Aorta (tissue), 5 donors: ENCODE measurements around the gene YIF1A. TPM values are rescaled to one million over a fixed set of nuclear protein-coding genes. Genes with fewer than 3 reads are reported as not detected.

Experiments
- ATAC-seq: fragments of 200-7000 bp; cut with Tn5 transposase; one replicate; pipeline ENCODE4 v1.9.1; 2022; ENCODE audit warnings: moderate library complexity; ENCODE audit not compliant: low FRiP score
- DNase-seq, 2 donors: peaks; one replicate each; pipeline ENCODE4 v3.0.0-alpha.2; 2020
- H3K27ac ChIP-seq, 2 donors: one replicate each; pipeline ENCODE4 v1.5.1; 2013; ENCODE audit warnings: low read length in 2 of 2, mild to moderate bottlenecking in 2 of 2, moderate library complexity in 2 of 2, control low read depth in 1 of 2, inconsistent platforms in 1 of 2, low read depth in 1 of 2
- H3K27me3 ChIP-seq, 2 donors: one replicate each; pipeline ENCODE4 v1.6.1; 2013; ENCODE audit warnings: control low read depth in 1 of 2, low read length in 1 of 2, mild to moderate bottlenecking in 1 of 2, moderate library complexity in 1 of 2; ENCODE audit not compliant: insufficient read depth in 2 of 2, control insufficient read depth in 1 of 2
- H3K36me3 ChIP-seq, 2 donors: one replicate each; pipeline ENCODE4 v1.6.1; 2013; ENCODE audit warnings: control low read depth in 1 of 2, low read length in 1 of 2, mild to moderate bottlenecking in 1 of 2; ENCODE audit not compliant: insufficient read depth in 2 of 2, control insufficient read depth in 1 of 2
- H3K4me1 ChIP-seq, 2 donors: one replicate each; pipeline ENCODE4 v1.6.1; 2013; ENCODE audit warnings: low read length in 2 of 2, control low read depth in 1 of 2, mild to moderate bottlenecking in 1 of 2, moderate library complexity in 1 of 2; ENCODE audit not compliant: insufficient read depth in 2 of 2, control insufficient read depth in 1 of 2
- H3K4me3 ChIP-seq, 2 donors: one replicate each; pipeline ENCODE4 v1.5.1; 2013; ENCODE audit warnings: low read length in 2 of 2, control low read depth in 1 of 2, mild to moderate bottlenecking in 1 of 2
- H3K9me3 ChIP-seq: one replicate; pipeline ENCODE4 v1.6.1; 2013; ENCODE audit warnings: mild to moderate bottlenecking, low read length; ENCODE audit not compliant: control insufficient read depth
- WGBS, 2 donors: extraction: QIAGEN DNeasy Blood & Tissue Kit; methylation state at CpG; one replicate each; pipeline ENCODE4 v1.1.7; 2013; 5-methylcytosine and 5-hydroxymethylcytosine counted together
- intact Hi-C, 2 donors: fragments of 100-400 bp; cut with DNase I; formaldehyde crosslinking; loops; one replicate each; pipeline versions ENCODE4 v1.14.2 to v1.15.0; 2022
- polyA plus RNA-seq, 2 donors: library from polyadenylated mRNA; stranded (reverse); fragments of 200-250 nt; gene quantifications; one replicate each; pipeline ENCODE4 v1.2.3, GENCODE V29; 2013
- total RNA-seq, 2 donors: library from RNA; stranded (reverse); fragmentation: NEBNext Ultra II Directional; extraction: Animal tissue kit (Norgen Biotek cat#: 25700); gene quantifications; one replicate each; pipeline ENCODE4 v1.2.1, GENCODE V29; 2021
- donor health status: healthy with polysubstance abuse.
- donor health status: Bipolar disorder and iron deficiency.
- donor health status: DM: no; HTN: no; CAD: no.
- donor health status: DM: no; HTN: no; CAD: no.
- donor health status: DM: yes; HTN: yes; CAD: no.

YIF1A gene
- total and polyA plus RNA-seq, 4 donors, result 73.2 to 109 (median 75.8) TPM

DNA sequence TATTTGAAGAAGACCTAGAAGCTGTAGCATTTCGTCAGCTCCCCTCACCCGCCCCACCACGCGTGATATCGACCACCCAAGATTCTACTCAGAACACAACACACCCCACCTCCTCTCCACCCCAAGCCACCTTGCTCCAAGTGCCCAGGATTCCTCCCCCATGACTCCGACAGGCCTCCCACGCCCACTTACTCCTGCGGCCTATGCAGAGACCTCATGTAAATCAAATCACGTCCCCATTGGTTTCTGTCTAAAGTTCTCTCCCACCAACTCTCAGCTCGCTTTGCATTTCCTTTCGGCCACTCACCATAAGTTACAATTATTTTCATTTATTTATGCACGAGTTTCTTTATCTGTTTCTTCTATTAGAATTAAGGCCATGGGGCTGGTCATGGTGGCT is 13.7 kb upstream of the YIF1A start:
- DNase-seq (no peak), ATAC-seq (no peak)
- no peaks in the 10 kb centered on the region for H3K4me1 ChIP-seq
- H3K4me3 ChIP-seq, result no peak overlapping the region
- WGBS, 2 donors, result 86 to 87% methylated on average over 12 of the region's 12 CpGs
- H3K36me3 ChIP-seq, result no peaks in the 10 kb centered on the region
- H3K9me3 ChIP-seq, result no peaks in the 10 kb centered on the region
- intact Hi-C loops, result no loop called here
- no peak overlapping the region for H3K27ac ChIP-seq
- no peaks in the 10 kb centered on the region for H3K27me3 ChIP-seq

DNA sequence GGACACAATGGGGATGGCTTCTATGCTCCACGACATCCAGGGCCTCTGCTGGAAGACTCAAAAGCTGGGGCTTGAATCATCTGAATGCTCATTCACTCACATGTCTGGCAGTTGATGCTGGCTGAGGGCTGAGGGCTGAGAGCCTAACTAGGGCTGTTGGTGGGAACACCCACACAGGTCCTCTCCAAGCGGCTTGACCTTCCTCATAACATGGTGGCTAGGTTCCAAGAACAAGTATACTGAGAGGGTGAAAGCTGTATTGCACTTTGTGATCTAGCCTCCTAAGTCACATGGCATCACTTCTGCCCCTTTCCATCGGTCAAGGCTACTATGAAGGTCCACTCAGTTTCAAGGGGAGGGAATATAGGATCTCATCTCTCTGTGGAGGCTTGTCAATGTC is 10.2 kb upstream of the YIF1A start:
- ATAC-seq, result no peak
- intact Hi-C loops, result no loop called here
- H3K4me3 ChIP-seq, result no peak overlapping the region
- H3K27me3 ChIP-seq, result no peaks in the 10 kb centered on the region
- no peaks in the 10 kb centered on the region for H3K9me3 ChIP-seq
- DNase-seq, result no peak
- H3K4me1 ChIP-seq, result no peaks in the 10 kb centered on the region
- WGBS, 2 donors, result 84% methylated on average over 3 of the region's 3 CpGs
- no peak overlapping the region for H3K27ac ChIP-seq
- no peaks in the 10 kb centered on the region for H3K36me3 ChIP-seq

DNA sequence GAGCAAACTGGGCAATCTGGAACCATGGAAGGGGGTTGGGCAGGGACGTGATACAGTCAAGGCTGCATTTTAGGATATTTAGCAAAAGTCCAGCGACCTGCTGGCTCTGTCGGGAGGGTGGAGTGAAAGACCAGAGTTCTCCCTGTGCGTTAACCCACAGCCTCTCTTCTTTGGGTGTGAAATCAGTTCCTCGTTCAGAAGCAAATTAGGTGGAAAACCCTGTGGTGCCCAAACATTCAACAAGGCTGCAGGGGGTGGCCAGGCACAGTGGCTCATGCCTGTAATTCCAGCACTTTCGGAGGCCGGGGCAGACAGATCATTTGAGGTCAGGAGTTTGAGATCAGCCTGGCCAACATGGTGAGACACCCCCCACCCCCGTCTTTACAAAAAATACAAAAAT is 8.7 kb upstream of the YIF1A start:
- intact Hi-C loops, result no loop called here
- 49 to 54% methylated on average over 8 of the region's 8 CpGs for WGBS, 2 donors
- H3K9me3 ChIP-seq, result no peaks in the 10 kb centered on the region
- no peak overlapping the region for H3K4me3 ChIP-seq
- H3K27me3 ChIP-seq, result no peaks in the 10 kb centered on the region
- H3K36me3 ChIP-seq, result no peaks in the 10 kb centered on the region
- no peak overlapping the region for H3K27ac ChIP-seq
- H3K4me1 ChIP-seq, result no peaks in the 10 kb centered on the region
- DNase-seq (no peak), ATAC-seq (no peak)

DNA sequence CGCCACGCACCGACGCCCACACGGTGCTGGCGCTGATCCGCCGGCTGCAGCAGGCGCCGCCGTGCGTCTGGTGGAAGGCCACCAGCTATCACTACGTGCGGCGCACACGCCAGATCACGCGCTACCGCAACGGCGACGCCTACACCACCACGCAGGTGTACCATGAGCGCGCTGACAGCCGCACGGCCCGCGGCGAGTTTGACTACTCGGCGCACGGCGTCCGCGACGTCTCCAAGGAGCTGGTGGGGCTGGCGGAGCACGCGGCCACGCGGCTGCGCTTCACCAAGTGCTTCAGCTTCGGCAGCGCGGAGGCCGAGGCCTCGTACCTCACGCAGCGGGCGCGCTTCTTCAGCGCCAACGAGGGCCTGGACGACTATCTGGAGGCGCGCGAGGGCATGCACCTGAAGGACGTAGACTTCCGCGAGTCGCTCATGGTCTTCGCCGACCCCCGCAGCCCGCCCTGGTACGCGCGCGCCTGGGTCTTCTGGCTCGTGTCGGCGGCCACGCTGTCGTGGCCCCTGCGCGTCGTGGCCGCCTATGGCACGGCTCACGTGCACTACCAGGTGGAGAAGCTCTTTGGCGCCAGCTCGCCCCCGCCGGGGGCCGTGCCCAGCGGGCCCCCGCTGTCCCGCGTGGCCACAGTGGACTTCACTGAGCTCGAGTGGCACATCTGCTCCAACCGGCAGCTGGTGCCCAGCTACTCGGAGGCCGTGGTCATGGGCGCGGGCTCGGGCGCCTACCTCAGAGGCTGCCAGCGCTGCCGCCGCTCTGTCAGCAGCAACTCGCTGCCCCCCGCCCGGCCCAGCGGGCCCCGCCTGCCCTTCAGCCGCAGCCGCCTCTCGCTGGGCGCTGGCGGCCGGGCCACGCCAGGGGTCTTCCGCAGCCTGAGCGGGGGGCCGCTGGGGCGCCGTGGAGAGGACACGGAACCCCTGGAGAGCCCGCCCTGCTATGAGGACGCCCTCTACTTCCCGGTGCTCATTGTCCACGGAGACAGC is 6.0 kb upstream of the YIF1A start:
- Histone ChIP-seq H3K9me3 (no peaks in the 10 kb centered on the region), H3K27ac (no peak overlapping the region), H3K4me1 (no peaks in the 10 kb centered on the region), H3K27me3 (no peaks in the 10 kb centered on the region), H3K36me3 (no peaks in the 10 kb centered on the region), H3K4me3 (no peak overlapping the region)
- 79 to 81% methylated on average over 112 to 123 of the region's 123 CpGs for WGBS, 2 donors
- ATAC-seq (no peak), DNase-seq (no peak)
- intact Hi-C loops, result no loop called here

DNA sequence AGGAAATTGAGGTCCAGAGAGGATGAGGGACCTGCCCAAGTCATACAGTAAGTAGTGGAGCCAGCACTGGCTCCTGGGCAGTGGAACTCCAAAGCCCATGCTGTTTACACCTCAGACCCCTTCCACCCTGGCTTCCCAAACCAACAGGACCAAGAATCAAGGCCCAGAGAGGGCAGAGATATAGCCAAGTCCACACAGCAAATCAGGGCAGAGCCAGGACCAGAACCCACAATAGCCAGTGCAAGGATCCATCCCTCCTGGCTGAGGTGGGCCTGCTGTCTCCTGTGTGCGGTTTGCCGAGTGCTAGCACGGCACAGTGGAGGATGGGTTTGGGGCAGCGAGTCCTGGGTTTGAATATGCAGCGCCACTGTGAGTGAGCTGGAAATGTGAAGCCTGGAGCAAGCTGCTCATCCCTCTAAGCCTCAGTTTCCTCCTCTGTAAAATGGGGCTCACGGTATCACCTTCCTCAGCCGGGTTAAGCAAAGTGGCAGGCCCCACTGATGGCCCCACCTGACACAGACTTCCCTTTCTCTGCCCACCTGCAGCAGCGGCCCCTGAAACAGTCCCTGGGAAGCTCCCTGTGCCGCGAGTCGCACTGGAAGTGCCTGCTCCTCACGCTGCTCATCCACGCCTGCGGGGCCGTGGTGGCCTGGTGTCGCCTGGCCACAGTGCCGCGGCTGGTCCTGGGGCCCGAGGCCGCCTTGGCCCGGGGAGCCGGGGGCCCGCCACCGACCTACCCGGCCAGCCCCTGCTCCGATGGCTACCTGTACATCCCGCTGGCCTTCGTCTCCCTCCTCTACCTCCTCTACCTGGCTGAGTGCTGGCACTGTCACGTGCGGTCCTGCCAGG is 5.1 kb upstream of the YIF1A start:
- DNase-seq (no peak), ATAC-seq (no peak)
- Histone ChIP-seq H3K4me1 (no peaks in the 10 kb centered on the region), H3K9me3 (no peaks in the 10 kb centered on the region), H3K27me3 (no peaks in the 10 kb centered on the region), H3K4me3 (no peak overlapping the region), H3K36me3 (no peaks in the 10 kb centered on the region), H3K27ac (no peak overlapping the region)
- 82% methylated on average over 29 to 30 of the region's 30 CpGs for WGBS, 2 donors
- intact Hi-C loops, result no loop called here

DNA sequence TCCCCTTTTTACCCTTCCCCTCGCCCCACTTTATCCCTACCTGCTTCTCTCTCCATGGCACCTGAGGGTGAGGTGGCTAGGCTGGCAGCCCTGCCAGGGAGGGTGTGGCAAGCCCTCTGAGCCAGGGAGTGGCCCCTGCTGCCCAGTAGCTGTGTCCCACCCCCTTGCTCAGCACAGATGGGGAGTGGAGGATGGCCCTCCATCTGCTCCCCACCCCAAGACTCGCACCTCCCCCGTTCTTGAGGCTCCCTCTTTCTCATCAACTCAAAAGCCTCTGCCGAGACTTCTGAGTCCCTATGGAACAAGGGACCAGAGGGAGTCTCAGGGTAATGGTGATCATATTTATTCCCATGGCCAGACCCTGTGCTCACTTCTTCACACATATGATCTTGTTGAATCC is 4.4 kb upstream of the YIF1A start:
- no peaks in the 10 kb centered on the region for H3K9me3 ChIP-seq
- intact Hi-C loops, result no loop called here
- no peak overlapping the region for H3K4me3 ChIP-seq
- no peak overlapping the region for H3K27ac ChIP-seq
- ATAC-seq, result no peak
- no peaks in the 10 kb centered on the region for H3K4me1 ChIP-seq
- DNase-seq, result no peak
- 79 to 82% methylated on average over 4 of the region's 4 CpGs for WGBS, 2 donors
- no peaks in the 10 kb centered on the region for H3K36me3 ChIP-seq
- H3K27me3 ChIP-seq, result no peaks in the 10 kb centered on the region

DNA sequence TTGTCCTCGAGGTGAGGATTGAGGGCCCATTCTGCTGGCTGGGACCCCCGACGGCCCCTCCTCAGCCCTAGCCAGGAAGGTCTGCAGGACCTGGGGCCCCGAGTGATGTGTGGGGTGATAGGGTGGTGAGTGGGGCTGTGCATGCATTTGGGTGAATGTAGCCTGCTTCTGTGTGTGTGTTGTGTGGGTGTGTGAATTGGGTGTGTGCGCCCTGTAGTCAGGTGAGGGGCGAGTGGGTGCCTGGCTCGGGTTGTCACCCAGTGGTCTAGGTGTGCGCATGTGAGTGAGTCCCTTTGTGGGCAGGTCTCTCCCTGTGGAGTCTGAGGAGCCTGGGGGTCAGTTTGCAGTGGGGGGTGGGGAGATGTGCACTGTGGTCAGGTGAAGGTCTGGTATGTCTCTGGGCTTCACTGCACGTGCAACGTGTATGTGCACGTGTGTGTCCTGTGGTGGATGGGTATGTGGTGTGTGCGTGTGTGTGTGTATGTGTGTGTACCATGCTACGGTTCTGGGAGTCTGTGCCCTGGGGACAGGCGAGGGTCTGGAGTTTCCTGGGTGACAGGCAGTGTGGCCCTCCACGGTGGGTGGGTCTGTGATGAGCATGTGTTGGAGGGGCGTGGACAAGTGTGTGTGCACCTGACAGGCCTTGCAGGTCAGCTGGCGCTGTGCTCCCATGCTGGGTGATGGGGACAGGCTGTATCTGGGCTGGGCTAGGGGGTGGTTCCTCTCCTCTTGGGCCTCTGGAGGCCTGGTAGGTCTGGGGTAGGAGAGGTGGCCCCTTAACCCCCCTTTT is 3.8 kb upstream of the YIF1A start:
- WGBS, 2 donors, result 60 to 62% methylated on average over 17 of the region's 17 CpGs
- Histone ChIP-seq H3K9me3 (no peaks in the 10 kb centered on the region), H3K4me1 (no peaks in the 10 kb centered on the region), H3K36me3 (no peaks in the 10 kb centered on the region), H3K27me3 (no peaks in the 10 kb centered on the region), H3K4me3 (no peak overlapping the region), H3K27ac (no peak overlapping the region)
- ATAC-seq (no peak), DNase-seq (no peak)
- intact Hi-C loops, result no loop called here

DNA sequence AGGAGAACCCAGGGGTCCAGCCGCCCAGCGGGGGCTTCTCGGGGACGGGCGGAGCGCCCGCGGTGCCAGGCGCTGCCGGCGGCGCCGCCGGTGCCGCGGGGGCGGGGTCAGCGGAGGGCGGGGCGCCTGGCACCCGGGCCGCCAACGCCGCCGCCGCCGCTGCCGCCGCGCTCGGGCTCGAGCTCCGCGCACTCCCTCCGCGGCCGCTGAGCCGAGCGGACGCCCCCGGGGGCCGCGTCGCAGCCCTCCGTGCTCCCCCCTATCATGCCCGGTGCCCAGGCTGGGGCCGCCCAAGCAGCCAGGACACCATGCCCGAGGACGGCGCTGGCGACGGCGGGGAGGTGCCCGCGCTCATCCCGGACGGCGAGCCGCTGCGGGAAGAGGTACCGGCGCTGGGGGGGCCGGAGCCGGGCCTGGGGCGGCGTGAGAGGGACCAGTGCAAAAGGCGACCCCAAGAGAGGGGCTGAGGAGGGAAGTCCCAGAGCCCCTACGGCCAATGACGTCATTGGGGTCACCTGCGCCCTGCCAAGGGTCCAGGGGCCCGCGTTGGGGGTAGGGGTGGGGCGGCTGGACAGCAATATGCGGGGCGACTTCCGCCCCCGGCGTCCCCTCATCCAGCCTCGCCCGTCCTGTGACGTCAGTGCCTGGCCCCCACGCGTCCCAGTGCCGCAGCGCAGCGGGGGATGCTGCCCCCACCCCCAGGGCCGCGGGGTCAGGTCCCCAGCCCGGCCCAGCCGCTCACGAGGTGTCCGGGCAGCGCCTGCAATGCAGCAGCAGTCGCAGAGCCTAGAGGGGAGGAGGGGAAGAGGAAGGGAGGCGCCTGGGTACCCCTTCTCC is 3.0 kb upstream of the YIF1A start, which contains the start of gene TMEM151A:
TSS of gene TMEM151A (plus strand) at position 189 of the 837 bp plus-strand sequence. CDS start at position 309, 120 bp downstream.
- Histone ChIP-seq H3K4me1 (no peaks in the 10 kb centered on the region), H3K9me3 (no peaks in the 10 kb centered on the region), H3K36me3 (no peaks in the 10 kb centered on the region), H3K4me3 (peak within 1 kb of the TSS; percentile 10 to 23), H3K27me3 (no peaks in the 10 kb centered on the region), H3K27ac (no peak within 1 kb of the TSS)
- peak in 1 of 2 donors; percentile 50 for DNase-seq
- 1 to 2% methylated on average over 58 to 95 of the region's 95 CpGs for WGBS, 2 donors
- ATAC-seq, result no peak
- intact Hi-C loops, result no loop called here
